H1 (cell line): Measurements from ENCODE around the gene SCYL2.

Source experiments
- CBX8 ChIP-seq: fragments of 300-800, 300-1000 bp; sonication (generic); IDR thresholded peaks from 2 replicates; pipeline ENCODE4 v1.7.1; 2016; ENCODE audit warnings: low read depth, low read length, borderline replicate concordance
- CREB1 ChIP-seq: IDR thresholded peaks from 2 replicates; pipeline ENCODE4 v1.6.1; 2012; ENCODE audit warnings: inconsistent platforms
- CTCF ChIP-seq, 3 experiments: IDR thresholded peaks; 1 replicate in 2 of 3; 2 replicates in 1 of 3; pipeline versions ENCODE4 v1.5.1 to v1.6.1; 2011; ENCODE audit warnings: low read length in 3 of 3, mild to moderate bottlenecking in 3 of 3, inconsistent platforms in 2 of 3, low read depth in 1 of 3, moderate library complexity in 1 of 3; ENCODE audit not compliant: insufficient read depth in 1 of 3; ENCODE audit errors: control extremely low read depth in 1 of 3
- EP300 ChIP-seq, 2 experiments: IDR thresholded peaks; 1 replicate in 1 of 2; 2 replicates in 1 of 2; pipeline ENCODE4 v1.6.1; 2011 to 2012; ENCODE audit warnings: low read depth in 2 of 2, low read length in 2 of 2, mild to moderate bottlenecking in 2 of 2, borderline replicate concordance in 1 of 2, inconsistent platforms in 1 of 2, moderate library complexity in 1 of 2
- EZH2 ChIP-seq: fragments of 200-600 bp; sonication (generic); IDR thresholded peaks from 2 replicates; pipeline ENCODE4 v1.7.1; 2012; ENCODE audit warnings: low read depth, mild to moderate bottlenecking, moderate library complexity, low read length, inconsistent platforms; ENCODE audit not compliant: severe bottlenecking
- KDM1A ChIP-seq: fragments of 200-600, 300-600 bp; sonication (generic); IDR thresholded peaks from 2 replicates; pipeline ENCODE4 v1.7.1; 2016; ENCODE audit warnings: mild to moderate bottlenecking, low read length, borderline replicate concordance
- POLR2AphosphoS5 ChIP-seq: IDR thresholded peaks from 2 replicates; pipeline ENCODE4 v1.6.1; 2011; ENCODE audit warnings: low read depth, low read length
- RAD21 ChIP-seq, 2 experiments: IDR thresholded peaks in 1 of 2; conservative IDR thresholded peaks in 1 of 2; 2 replicates each; pipeline ENCODE4 v1.6.1; 2011; ENCODE audit warnings: low read depth in 2 of 2, low read length in 2 of 2, improper control_type of control experiment in 1 of 2, inconsistent platforms in 1 of 2, mild to moderate bottlenecking in 1 of 2, moderate library complexity in 1 of 2
- SIN3A ChIP-seq, 2 experiments: IDR thresholded peaks in 1 of 2; conservative IDR thresholded peaks in 1 of 2; 2 replicates each; pipeline ENCODE4 v1.6.1; 2011 to 2012; ENCODE audit warnings: low read length in 2 of 2, improper control_type of control experiment in 1 of 2, low read depth in 1 of 2, mild to moderate bottlenecking in 1 of 2
- TAF1 ChIP-seq: IDR thresholded peaks from 2 replicates; pipeline ENCODE4 v1.6.1; 2011; ENCODE audit warnings: mild to moderate bottlenecking, low read depth, low read length
- TBP ChIP-seq: IDR thresholded peaks from 2 replicates; pipeline ENCODE4 v1.6.1; 2011; ENCODE audit warnings: low read depth, low read length, improper control_type of control experiment
- TCF12 ChIP-seq: IDR thresholded peaks from 2 replicates; pipeline ENCODE4 v1.6.1; 2011; ENCODE audit warnings: low read depth, mild to moderate bottlenecking, low read length
- TEAD4 ChIP-seq: IDR thresholded peaks from 2 replicates; pipeline ENCODE4 v1.6.1; 2012; ENCODE audit warnings: low read depth, low read length, inconsistent platforms, mixed read lengths

- TF ChIP-seq CREB1 (no peak), EP300 (IDR thresholded peaks at IDR 0.05; ENCODE audit: borderline replicate concordance in 1 of 2, low read depth in 2 of 2, low read length in 2 of 2) (no peak), TCF12 (no peak), TEAD4 (no peak), CTCF (IDR thresholded peaks at IDR 0.05; ENCODE audit: control extremely low read depth in 1 of 3, insufficient read depth in 1 of 3, low read depth in 1 of 3, low read length in 3 of 3) (no peak), EZH2 (no peak), RAD21 (IDR thresholded peaks at IDR 0.05 in 1 of 2, conservative IDR thresholded peaks at IDR 0.05 in 1 of 2; ENCODE audit: low read depth in 2 of 2, low read length in 2 of 2) (no peak), TBP (no peak), TAF1 (no peak), CBX8 (no peak), SIN3A (conservative IDR thresholded peaks at IDR 0.05 in 1 of 2, IDR thresholded peaks at IDR 0.05 in 1 of 2; ENCODE audit: low read depth in 1 of 2, low read length in 2 of 2) (no peak), KDM1A (no peak), POLR2AphosphoS5 (no peak)
Observed at GRCh38 chr12:100221523-100221922, 45.5 kb upstream of the SCYL2 start.
